HG03159 (cell line): ENCODE measurements around the gene PPARD.
A peak's percentile ranks its signal among the peaks of the same experiment; 100 is the strongest.

Source experiments
- ATAC-seq: cut with Tn5 transposase; IDR thresholded peaks from one replicate; pipeline ENCODE4 v1.9.1; 2021; ENCODE audit warnings: mild to moderate bottlenecking, moderate library complexity; ENCODE audit not compliant: unreplicated experiment

Gene PPARD

GRCh38 chr6:35465646-35466045 lies 123.3 kb downstream of the PPARD start:
- no peak for ATAC-seq

- peak; percentile 74 for ATAC-seq
Measured at GRCh38 chr6:35468181-35468979, 126.0 kb downstream of the PPARD start, which contains the start of gene RPL10A. TSS of gene RPL10A (plus strand) at chr6:35468401. CDS start at chr6:35468435, 34 bp downstream.

- ATAC-seq: no peak
Measured at GRCh38 chr6:35468980-35469750, 126.8 kb downstream of the PPARD start.

DNA sequence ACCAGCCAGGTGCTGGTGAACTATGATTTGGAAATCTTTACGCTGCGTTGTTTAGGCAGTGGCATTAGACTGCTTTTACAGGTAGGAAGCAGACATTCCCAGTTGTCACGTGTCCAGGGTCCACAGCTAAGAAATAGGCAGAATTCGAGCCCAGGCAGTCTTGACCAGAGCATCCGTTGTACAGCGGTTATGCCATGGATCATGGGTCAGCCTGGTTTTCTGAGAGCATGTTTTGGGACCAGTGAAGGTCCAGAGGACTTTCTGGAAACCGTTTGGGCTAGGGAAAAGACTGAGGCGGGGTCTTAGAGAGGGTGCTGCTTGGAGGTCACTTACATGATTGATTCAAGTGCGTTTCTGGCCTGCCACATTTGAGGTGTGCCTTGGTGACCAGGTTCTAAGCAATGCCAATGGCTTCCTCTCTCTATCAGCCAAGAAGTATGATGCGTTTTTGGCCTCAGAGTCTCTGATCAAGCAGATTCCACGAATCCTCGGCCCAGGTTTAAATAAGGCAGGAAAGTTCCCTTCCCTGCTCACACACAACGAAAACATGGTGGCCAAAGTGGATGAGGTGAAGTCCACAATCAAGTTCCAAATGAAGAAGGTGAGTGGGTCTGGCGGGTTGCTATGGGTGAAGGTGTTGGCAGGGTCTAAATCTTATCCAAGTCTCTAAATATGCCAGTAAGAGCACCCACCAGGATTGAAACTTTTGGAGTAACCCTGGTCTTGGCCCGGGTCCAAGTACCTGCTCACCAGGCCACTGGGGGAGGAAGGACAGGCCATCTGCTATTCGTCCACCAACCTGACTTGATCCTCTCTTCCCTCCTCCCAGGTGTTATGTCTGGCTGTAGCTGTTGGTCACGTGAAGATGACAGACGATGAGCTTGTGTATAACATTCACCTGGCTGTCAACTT lies 127.6 kb downstream of the PPARD start:
- no peak for ATAC-seq

GRCh38 chr6:35470663-35471120 lies 128.3 kb downstream of the PPARD start:
- ATAC-seq: no peak

DNA sequence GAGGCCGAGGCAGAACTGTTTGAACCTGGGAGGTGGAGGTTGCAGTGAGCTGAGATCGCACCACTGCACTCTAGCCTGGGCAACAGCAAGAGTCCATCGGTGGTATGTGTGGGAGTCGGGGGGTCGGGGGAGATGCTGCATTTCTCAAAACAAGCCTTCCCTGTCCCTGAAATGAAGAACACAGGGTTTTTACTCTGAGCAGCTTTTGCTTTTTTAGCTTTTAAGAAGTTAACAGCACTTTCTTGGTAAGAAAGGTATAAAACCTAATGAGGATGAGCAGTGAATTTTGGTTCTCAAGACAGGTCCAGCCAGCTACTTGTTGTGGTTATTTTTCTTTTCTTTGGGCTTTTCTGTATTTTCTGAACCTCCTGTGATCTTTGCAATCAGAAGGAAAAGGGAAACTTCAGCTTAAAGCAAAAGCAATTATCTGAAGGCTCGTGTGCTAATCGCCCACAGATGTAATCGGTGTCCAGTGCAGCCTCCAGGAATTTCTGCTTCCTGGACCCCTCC lies 129.5 kb downstream of the PPARD start:
- ATAC-seq: no peak

DNA sequence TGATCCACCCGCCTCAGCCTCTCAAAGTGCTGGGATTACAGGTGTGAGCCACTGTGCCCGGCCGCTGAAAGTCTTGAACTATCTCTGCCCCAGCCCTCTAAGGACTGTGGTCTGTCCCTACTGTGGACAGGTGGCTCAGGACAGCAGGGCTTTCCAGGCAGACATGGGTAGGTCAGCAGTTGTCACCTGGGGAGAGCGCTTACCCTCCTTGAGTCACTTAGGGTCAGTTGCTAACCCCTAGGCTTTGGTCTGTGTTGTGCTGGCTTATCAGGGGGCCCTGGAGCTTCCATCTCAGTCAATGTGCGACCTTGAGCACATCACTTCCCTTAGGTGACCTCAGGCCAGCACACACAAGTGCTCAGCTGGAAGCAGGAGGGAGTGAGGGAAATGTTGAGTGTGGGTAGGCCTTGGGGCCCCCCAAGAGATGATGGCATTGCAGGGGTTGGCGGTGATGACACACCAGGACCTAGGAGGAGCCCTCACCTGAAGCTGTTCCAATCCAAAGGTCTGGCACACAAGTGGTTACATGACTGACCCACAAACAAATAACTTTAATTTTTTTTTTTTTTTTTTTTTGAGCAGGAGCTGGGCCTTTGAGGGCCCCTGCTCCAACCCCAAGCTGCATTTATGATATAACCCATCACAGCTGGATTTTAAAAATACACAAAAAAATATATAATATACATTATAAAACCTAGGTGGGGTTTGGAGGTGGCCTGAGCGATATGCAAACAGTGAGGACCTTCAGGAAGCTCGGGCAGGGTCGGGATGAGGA lies 130.9 kb downstream of the PPARD start:
- no peak for ATAC-seq

DNA sequence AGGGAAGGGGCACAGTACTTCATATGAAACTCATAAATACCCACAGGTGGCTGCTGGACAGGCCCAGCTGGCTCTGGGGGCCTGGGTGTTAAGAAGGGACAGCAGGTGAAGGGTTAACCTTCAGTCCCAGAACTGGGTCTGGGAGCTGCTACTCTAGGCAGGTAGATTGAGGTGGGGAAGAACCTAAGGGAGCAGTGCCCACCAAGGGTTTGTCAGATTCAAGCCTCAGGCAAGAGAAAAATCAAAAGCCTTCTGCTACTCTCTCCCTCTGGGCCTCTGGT lies 131.4 kb downstream of the PPARD start:
- no peak for ATAC-seq

- no peak for ATAC-seq
Measured at GRCh38 chr6:35474131-35474941, 132.0 kb downstream of the PPARD start.

DNA sequence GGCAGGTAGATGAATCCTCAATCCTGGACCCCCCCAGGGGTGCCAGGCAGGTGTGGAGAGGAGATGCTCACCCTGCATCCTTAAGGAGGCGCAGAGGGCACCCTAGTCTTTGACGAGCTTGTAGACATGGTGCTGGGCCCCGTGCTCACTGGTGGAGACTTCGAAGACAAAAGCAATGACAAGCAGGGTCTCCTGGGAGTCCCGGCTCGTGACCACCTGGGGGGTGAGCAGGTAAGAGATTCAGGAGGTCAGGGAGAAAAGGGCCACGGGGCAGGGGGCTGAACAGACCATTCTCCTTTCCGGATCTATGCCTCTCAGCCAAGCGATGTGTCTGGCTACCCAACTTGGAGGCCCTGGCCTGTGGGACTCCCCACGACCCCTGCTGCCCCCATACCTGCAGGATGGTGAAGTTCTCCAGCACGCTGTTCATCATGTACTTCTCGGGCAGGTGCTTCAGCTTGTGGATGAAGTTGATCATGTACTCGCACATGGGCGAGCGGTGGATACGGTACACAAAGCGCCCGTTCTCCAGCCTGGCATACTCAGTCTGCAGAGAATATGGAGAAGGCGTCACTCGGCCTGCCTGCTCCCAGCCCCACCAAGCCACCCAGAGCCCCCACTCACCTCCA lies 132.7 kb downstream of the PPARD start:
- ATAC-seq: no peak

DNA sequence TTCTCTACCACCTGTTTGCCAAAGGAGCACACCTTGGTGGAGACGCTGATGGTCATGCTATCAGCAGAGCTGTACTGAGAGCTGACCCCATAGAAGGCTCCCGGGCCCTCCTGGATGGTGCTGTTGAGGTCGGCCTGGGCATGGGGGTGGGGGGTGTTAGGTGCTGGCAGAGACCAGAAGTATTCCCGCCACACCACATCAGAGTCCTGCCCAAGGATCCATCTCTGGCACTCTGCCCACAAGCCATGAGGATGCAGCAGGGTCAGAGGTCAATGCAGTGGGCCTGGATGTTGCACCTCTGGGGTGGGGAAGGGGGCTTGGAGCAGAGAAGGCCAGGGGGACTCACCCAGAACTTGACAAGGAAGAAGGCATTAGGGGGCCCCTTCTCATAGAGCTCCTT lies 133.2 kb downstream of the PPARD start:
- no peak for ATAC-seq

DNA sequence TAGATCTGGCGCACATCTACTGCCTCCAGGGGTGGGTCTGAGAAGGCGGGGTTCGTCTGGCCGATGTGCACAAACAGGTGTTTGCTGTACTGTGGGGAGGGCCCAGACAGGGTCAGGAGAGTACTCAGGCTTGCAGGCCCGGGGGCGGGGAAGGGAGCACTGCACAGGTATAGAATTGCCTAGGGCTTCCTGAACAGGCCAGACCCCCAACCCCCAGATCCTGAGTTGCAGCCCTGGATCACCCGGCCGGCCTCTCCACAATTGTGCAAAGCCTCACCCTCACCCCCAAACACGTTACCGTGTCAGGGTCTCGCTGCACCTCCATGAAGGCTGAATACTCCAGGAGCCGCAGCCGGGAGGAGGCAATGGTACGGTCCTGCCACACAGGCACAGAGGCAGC lies 133.6 kb downstream of the PPARD start:
- ATAC-seq: no peak

GRCh38 chr6:35477028-35477427 lies 134.7 kb downstream of the PPARD start:
- ATAC-seq: no peak
